Tibial nerve (tissue), 4 donors: Measurements from ENCODE around the gene LOXL1. TPM values are rescaled to one million over a fixed set of nuclear protein-coding genes. Genes with fewer than 3 reads are reported as not detected.
A peak's percentile ranks its signal among the peaks of the same experiment; 100 is the strongest.

ENCODE experiments used
- DNase-seq, 2 donors: peaks; one replicate each; pipeline ENCODE4 v3.0.0-alpha.2; 2019; ENCODE audit warnings: low spot score in 2 of 2
- H3K27ac ChIP-seq, 4 donors: fragments of 200-600 bp; sonication (generic) in 3 of 4; one replicate each; pipeline ENCODE4 v1.5.1; 2017 to 2019; ENCODE audit warnings: mild to moderate bottlenecking in 1 of 4
- H3K27me3 ChIP-seq, 2 donors: fragments of 200-600 bp; sonication (generic) in 1 of 2; one replicate each; pipeline versions ENCODE4 v1.5.1 to v1.6.0; 2017 to 2019
- H3K36me3 ChIP-seq, 3 donors: fragments of 200-600 bp; sonication (generic); one replicate each; pipeline ENCODE4 v1.5.1; 2018 to 2019
- H3K4me1 ChIP-seq, 4 donors: fragments of 200-600 bp; sonication (generic) in 3 of 4; one replicate each; pipeline ENCODE4 v1.5.1; 2017 to 2019
- H3K4me3 ChIP-seq, 4 donors: fragments of 200-600 bp; sonication (generic) in 3 of 4; one replicate each; pipeline ENCODE4 v1.5.1; 2017 to 2019; ENCODE audit warnings: mild to moderate bottlenecking in 1 of 4, moderate library complexity in 1 of 4
- H3K9me3 ChIP-seq, 4 donors: fragments of 200-600 bp; sonication (generic) in 3 of 4; one replicate each; pipeline ENCODE4 v1.5.1; 2017 to 2019
- CTCF ChIP-seq, 5 experiments: fragments of 200-600 bp in 3 of 5; fragments of 450-650 bp in 2 of 5; sonication (generic) in 3 of 5; IDR thresholded peaks; one replicate each; pipeline ENCODE4 v1.5.1; 2016 to 2019; ENCODE audit warnings: antibody characterized with exemption in 5 of 5, mild to moderate bottlenecking in 3 of 5, moderate library complexity in 2 of 5
- EP300 ChIP-seq, 2 donors: sonication (generic); formaldehyde crosslinking; IDR thresholded peaks; one replicate each; pipeline ENCODE4 v1.6.1; 2017; ENCODE audit warnings: antibody characterized with exemption in 2 of 2, mild to moderate bottlenecking in 1 of 2
- POLR2A ChIP-seq, 2 donors: fragments of 450-650 bp; IDR thresholded peaks; one replicate each; pipeline ENCODE4 v1.6.1; 2017; ENCODE audit warnings: antibody characterized with exemption in 2 of 2, mild to moderate bottlenecking in 2 of 2, moderate library complexity in 2 of 2
- WGBS, 2 donors: methylation state at CpG; one replicate each; pipeline ENCODE4 v1.1.5; 2018; 5-methylcytosine and 5-hydroxymethylcytosine counted together
- total RNA-seq, 4 donors: library from RNA; depleted of rRNA; stranded (reverse); fragments of >200 nt; gene quantifications; one replicate each; pipeline ENCODE4 v1.1.0, GENCODE V29; 2016

Gene LOXL1, protein sequence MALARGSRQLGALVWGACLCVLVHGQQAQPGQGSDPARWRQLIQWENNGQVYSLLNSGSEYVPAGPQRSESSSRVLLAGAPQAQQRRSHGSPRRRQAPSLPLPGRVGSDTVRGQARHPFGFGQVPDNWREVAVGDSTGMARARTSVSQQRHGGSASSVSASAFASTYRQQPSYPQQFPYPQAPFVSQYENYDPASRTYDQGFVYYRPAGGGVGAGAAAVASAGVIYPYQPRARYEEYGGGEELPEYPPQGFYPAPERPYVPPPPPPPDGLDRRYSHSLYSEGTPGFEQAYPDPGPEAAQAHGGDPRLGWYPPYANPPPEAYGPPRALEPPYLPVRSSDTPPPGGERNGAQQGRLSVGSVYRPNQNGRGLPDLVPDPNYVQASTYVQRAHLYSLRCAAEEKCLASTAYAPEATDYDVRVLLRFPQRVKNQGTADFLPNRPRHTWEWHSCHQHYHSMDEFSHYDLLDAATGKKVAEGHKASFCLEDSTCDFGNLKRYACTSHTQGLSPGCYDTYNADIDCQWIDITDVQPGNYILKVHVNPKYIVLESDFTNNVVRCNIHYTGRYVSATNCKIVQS
- 10 to 100 TPM; 21.6 to 29.1 (median 24.4) TPM for total RNA-seq

DNA sequence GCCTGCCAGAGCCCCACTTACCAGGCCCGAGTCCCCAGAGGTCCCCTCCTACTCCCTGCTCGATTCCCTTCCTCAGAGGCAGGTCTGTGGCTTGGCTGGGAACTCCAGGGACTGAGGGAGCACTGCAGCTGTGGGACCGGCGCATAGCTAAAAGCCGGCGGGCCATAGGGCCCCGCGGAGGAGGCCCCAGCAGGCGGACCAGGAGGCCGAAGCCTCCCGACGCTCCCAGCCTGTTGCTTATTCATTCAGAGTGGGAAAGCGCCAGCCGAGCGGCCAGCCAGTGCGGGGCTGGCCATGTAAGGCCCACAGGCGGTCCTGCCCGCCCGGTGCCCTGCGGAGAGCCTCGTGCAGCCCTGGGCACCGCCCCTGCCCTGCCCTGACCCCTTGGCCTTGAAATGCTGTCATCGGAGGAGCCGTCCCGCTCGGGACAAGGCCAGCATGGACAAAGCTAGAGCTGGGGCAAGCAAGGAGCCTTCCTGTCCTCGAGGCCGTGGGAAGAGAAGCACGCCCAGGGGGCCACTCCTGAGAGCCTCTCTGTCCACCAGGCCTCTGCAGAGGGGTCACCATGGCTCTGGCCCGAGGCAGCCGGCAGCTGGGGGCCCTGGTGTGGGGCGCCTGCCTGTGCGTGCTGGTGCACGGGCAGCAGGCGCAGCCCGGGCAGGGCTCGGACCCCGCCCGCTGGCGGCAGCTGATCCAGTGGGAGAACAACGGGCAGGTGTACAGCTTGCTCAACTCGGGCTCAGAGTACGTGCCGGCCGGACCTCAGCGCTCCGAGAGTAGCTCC, at the start of gene LOXL1:
TSS of gene LOXL1 (plus strand) at position 244 of the 784 bp plus-strand sequence. CDS start at position 566, 322 bp downstream.
- H3K4me1 ChIP-seq = peaks cover 0 to 99% (median 42%) of the 10 kb centered on the region in 4 donors
- no peaks in the 10 kb centered on the region for H3K9me3 ChIP-seq
- peak within 1 kb of the TSS; percentile 42 to 62 (median 52) for H3K4me3 ChIP-seq
- H3K27ac ChIP-seq = peak within 1 kb of the TSS; percentile 57 to 90 (median 82)
- peak in 1 of 2 donors; percentile 48 for TF ChIP-seq POLR2A (IDR thresholded peaks at IDR 0.05)
- peak in 1 of 5 experiments; percentile 17 for TF ChIP-seq CTCF (IDR thresholded peaks at IDR 0.05)
- TF ChIP-seq EP300 (IDR thresholded peaks at IDR 0.05) = peak in 1 of 2 donors; percentile 63
- H3K36me3 ChIP-seq = no peaks in the 10 kb centered on the region
- WGBS, 2 donors = 5 to 11% methylated on average over 17 to 38 of the region's 47 CpGs
- peak; percentile 41 to 50 for DNase-seq
- H3K27me3 ChIP-seq = peaks cover 0 to 18% of the 10 kb centered on the region in 2 donors

DNA sequence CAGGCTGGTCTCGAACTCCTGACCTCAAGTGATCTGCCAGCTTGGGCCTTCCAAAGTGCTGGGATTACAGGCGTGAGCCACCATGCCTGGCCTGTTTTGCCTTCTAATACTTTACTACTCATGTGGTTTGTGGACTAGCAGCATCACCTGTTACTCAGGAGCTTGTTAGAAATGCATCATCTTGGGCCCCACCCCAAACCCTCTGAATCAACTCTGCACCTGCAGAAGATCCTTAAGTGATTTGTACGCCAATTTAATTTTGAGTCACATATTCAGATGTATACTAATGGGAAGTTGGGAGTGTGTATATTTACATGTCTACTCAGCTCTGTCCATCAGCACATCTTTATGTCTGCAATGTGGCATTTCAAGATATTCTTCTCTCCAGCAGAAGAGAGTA, 46.8 kb upstream of the LOXL1 start:
- no peaks in the 10 kb centered on the region for H3K4me1 ChIP-seq
- no peaks in the 10 kb centered on the region for H3K27me3 ChIP-seq
- TF ChIP-seq CTCF (IDR thresholded peaks at IDR 0.05) (no peak), POLR2A (IDR thresholded peaks at IDR 0.05) (no peak), EP300 (IDR thresholded peaks at IDR 0.05) (no peak)
- no peaks in the 10 kb centered on the region for H3K9me3 ChIP-seq
- no peaks in the 10 kb centered on the region for H3K36me3 ChIP-seq
- H3K27ac ChIP-seq = no peak overlapping the region
- 51 to 87% methylated on average over 3 of the region's 3 CpGs for WGBS, 2 donors
- DNase-seq = no peak
- H3K4me3 ChIP-seq = no peak overlapping the region

GRCh38 chr15:73881579-73882320, 44.5 kb upstream of the LOXL1 start:
- no peak for DNase-seq
- H3K36me3 ChIP-seq = no peaks in the 10 kb centered on the region
- TF ChIP-seq POLR2A (IDR thresholded peaks at IDR 0.05) (no peak), CTCF (IDR thresholded peaks at IDR 0.05) (no peak), EP300 (IDR thresholded peaks at IDR 0.05) (no peak)
- H3K27ac ChIP-seq = no peak overlapping the region
- no peaks in the 10 kb centered on the region for H3K9me3 ChIP-seq
- no peaks in the 10 kb centered on the region for H3K4me1 ChIP-seq
- no peaks in the 10 kb centered on the region for H3K27me3 ChIP-seq
- H3K4me3 ChIP-seq = no peak overlapping the region
- WGBS, 2 donors = 70 to 75% methylated on average over 11 to 12 of the region's 12 CpGs

- WGBS, 2 donors = 74 to 76% methylated on average over 8 to 9 of the region's 10 CpGs
Observed at GRCh38 chr15:73882761-73883419, 43.4 kb upstream of the LOXL1 start.

More at GRCh38 chr15:73882761-73883419, 43.4 kb upstream of the LOXL1 start:
- TF ChIP-seq POLR2A (IDR thresholded peaks at IDR 0.05) (no peak), CTCF (IDR thresholded peaks at IDR 0.05) (no peak), EP300 (IDR thresholded peaks at IDR 0.05) (no peak)
- no peak overlapping the region for H3K4me3 ChIP-seq
- H3K36me3 ChIP-seq = no peaks in the 10 kb centered on the region
- H3K9me3 ChIP-seq = no peaks in the 10 kb centered on the region
- H3K4me1 ChIP-seq = no peaks in the 10 kb centered on the region
- H3K27ac ChIP-seq = no peak overlapping the region
- no peak for DNase-seq
- H3K27me3 ChIP-seq = no peaks in the 10 kb centered on the region
